ENCODE data around the gene ERVV-1. TPM values are rescaled to one million over a fixed set of nuclear protein-coding genes. Genes with fewer than 3 reads are reported as not detected.

The ERVV-1 gene
- total RNA-seq, 1 experiment from 2014 or later: not detected

- ChIA-PET CTCF (interaction anchor here (0.6 kb wide), 1 partner anchor 648 kb away, joined by 6 read pairs; no protein-coding TSS in a partner anchor), POLR2A (ENCODE audit: low non-redundant PET) (no interaction called here)
- BruUV-seq (replicated peaks): no TSS peak
Measured at GRCh38 chr19:53008061-53008778, 5.5 kb upstream of the ERVV-1 start.

GRCh38 chr19:53010494-53010893 is 3.2 kb upstream of the ERVV-1 start:
- intact Hi-C loops (cut with micrococcal nuclease; ENCODE audit: unreplicated experiment): no loop called here
- no TSS peak for BruUV-seq (replicated peaks)
- no peaks in the 10 kb centered on the region for H3K27me3 ChIP-seq (replicated peaks; ENCODE audit: insufficient read depth, low read depth, low read length, poor library complexity)
- TF ChIP-seq CTCF (conservative IDR thresholded peaks at IDR 0.05; ENCODE audit: low read depth, low read length) (no peak), EZH2 (IDR thresholded peaks at IDR 0.05; ENCODE audit: borderline replicate concordance, low read depth, low read length, poor library complexity, severe bottlenecking) (no peak)
- no peak overlapping the region for H3K27ac ChIP-seq (ENCODE audit: low read depth, low read length, poor library complexity, severe bottlenecking)
- DNase-seq (ENCODE audit: low spot score): no peak
- no peaks in the 10 kb centered on the region for H3K36me3 ChIP-seq (ENCODE audit: insufficient read depth, low read length, poor library complexity, severe bottlenecking)
- CTCF ChIA-PET: no interaction called here
- H3K9me3 ChIP-seq (ENCODE audit: low read depth, low read length, poor library complexity, severe bottlenecking): peaks cover 12% of the 10 kb centered on the region
- POLR2A ChIA-PET (ENCODE audit: low non-redundant PET): no interaction called here
- H3K4me1 ChIP-seq (ENCODE audit: insufficient read depth, low read length, poor library complexity, severe bottlenecking): no peaks in the 10 kb centered on the region
- no peak overlapping the region for H3K4me3 ChIP-seq (ENCODE audit: low read depth, low read length, poor library complexity, severe bottlenecking)

More at GRCh38 chr19:53008061-53008778, 5.5 kb upstream of the ERVV-1 start:
- no peak for DNase-seq (ENCODE audit: low spot score)
- TF ChIP-seq CTCF (conservative IDR thresholded peaks at IDR 0.05; ENCODE audit: low read depth, low read length) (no peak), EZH2 (IDR thresholded peaks at IDR 0.05; ENCODE audit: borderline replicate concordance, low read depth, low read length, poor library complexity, severe bottlenecking) (no peak)
- Histone ChIP-seq H3K9me3 (ENCODE audit: low read depth, low read length, poor library complexity, severe bottlenecking) (peaks cover 12% of the 10 kb centered on the region), H3K4me3 (ENCODE audit: low read depth, low read length, poor library complexity, severe bottlenecking) (no peak overlapping the region), H3K27me3 (replicated peaks; ENCODE audit: insufficient read depth, low read depth, low read length, poor library complexity) (no peaks in the 10 kb centered on the region), H3K27ac (ENCODE audit: low read depth, low read length, poor library complexity, severe bottlenecking) (no peak overlapping the region), H3K4me1 (ENCODE audit: insufficient read depth, low read length, poor library complexity, severe bottlenecking) (no peaks in the 10 kb centered on the region), H3K36me3 (ENCODE audit: insufficient read depth, low read length, poor library complexity, severe bottlenecking) (no peaks in the 10 kb centered on the region)
- intact Hi-C loops (cut with micrococcal nuclease; ENCODE audit: unreplicated experiment): no loop called here

- no peaks in the 10 kb centered on the region for H3K4me1 ChIP-seq (ENCODE audit: insufficient read depth, low read length, poor library complexity, severe bottlenecking)
- intact Hi-C loops (cut with micrococcal nuclease; ENCODE audit: unreplicated experiment): no loop called here
- POLR2A ChIA-PET (ENCODE audit: low non-redundant PET): no interaction called here
- TF ChIP-seq EZH2 (IDR thresholded peaks at IDR 0.05; ENCODE audit: borderline replicate concordance, low read depth, low read length, poor library complexity, severe bottlenecking) (no peak), CTCF (conservative IDR thresholded peaks at IDR 0.05; ENCODE audit: low read depth, low read length) (no peak)
- BruUV-seq (replicated peaks): no TSS peak
- H3K4me3 ChIP-seq (ENCODE audit: low read depth, low read length, poor library complexity, severe bottlenecking): no peak overlapping the region
- peaks cover 12% of the 10 kb centered on the region for H3K9me3 ChIP-seq (ENCODE audit: low read depth, low read length, poor library complexity, severe bottlenecking)
- no peaks in the 10 kb centered on the region for H3K27me3 ChIP-seq (replicated peaks; ENCODE audit: insufficient read depth, low read depth, low read length, poor library complexity)
- H3K36me3 ChIP-seq (ENCODE audit: insufficient read depth, low read length, poor library complexity, severe bottlenecking): no peaks in the 10 kb centered on the region
- no peak for DNase-seq (ENCODE audit: low spot score)
- H3K27ac ChIP-seq (ENCODE audit: low read depth, low read length, poor library complexity, severe bottlenecking): no peak overlapping the region
- CTCF ChIA-PET: no interaction called here
Measured at GRCh38 chr19:53012006-53012405, 1.7 kb upstream of the ERVV-1 start.

All from A673 (cell line).